ENCODE results near the gene EPSTI1.

The EPSTI1 gene

GRCh38 chr13:42977219-42977659, 14.8 kb downstream of the EPSTI1 start:
- TF ChIP-seq, protein P1, sequence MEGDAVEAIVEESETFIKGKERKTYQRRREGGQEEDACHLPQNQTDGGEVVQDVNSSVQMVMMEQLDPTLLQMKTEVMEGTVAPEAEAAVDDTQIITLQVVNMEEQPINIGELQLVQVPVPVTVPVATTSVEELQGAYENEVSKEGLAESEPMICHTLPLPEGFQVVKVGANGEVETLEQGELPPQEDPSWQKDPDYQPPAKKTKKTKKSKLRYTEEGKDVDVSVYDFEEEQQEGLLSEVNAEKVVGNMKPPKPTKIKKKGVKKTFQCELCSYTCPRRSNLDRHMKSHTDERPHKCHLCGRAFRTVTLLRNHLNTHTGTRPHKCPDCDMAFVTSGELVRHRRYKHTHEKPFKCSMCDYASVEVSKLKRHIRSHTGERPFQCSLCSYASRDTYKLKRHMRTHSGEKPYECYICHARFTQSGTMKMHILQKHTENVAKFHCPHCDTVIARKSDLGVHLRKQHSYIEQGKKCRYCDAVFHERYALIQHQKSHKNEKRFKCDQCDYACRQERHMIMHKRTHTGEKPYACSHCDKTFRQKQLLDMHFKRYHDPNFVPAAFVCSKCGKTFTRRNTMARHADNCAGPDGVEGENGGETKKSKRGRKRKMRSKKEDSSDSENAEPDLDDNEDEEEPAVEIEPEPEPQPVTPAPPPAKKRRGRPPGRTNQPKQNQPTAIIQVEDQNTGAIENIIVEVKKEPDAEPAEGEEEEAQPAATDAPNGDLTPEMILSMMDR (conservative IDR thresholded peaks at IDR 0.05; ENCODE audit: control insufficient read depth, insufficient read depth, low read depth, low read length), result no peak
- DNase-seq (ENCODE audit: low read depth), result no peak
- H3K4me3 ChIP-seq (ENCODE audit: control insufficient read depth, low read depth, low read length), result no peak overlapping the region

GRCh38 chr13:42976066-42976465, 16.0 kb downstream of the EPSTI1 start:
- TF ChIP-seq, protein P1 (conservative IDR thresholded peaks at IDR 0.05; ENCODE audit: control insufficient read depth, insufficient read depth, low read depth, low read length), result no peak
- no peak for DNase-seq (ENCODE audit: low read depth)
- H3K4me3 ChIP-seq (ENCODE audit: control insufficient read depth, low read depth, low read length), result no peak overlapping the region

DNA sequence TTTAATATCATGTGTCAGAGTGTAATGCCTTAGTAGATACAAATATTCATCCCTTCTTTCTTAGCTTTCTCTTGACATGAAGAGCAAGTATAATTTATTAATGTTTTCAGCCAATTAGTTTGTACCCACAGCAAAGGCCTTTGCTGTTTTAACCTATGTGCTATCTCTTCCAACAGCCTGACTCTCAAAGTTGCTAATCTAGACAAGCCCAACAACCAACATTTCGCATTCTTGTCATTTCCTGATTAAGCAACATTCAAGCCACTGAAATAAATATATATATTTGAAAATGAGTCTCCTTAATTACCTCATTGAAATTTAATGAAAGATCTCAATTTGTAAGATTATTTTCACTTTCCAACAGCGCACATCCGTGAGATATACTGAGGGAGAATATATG, 18.5 kb downstream of the EPSTI1 start:
- H3K4me3 ChIP-seq (ENCODE audit: control insufficient read depth, low read depth, low read length), result no peak overlapping the region
- no peak for DNase-seq (ENCODE audit: low read depth)
- TF ChIP-seq, protein P1 (conservative IDR thresholded peaks at IDR 0.05; ENCODE audit: control insufficient read depth, insufficient read depth, low read depth, low read length), result no peak

DNA sequence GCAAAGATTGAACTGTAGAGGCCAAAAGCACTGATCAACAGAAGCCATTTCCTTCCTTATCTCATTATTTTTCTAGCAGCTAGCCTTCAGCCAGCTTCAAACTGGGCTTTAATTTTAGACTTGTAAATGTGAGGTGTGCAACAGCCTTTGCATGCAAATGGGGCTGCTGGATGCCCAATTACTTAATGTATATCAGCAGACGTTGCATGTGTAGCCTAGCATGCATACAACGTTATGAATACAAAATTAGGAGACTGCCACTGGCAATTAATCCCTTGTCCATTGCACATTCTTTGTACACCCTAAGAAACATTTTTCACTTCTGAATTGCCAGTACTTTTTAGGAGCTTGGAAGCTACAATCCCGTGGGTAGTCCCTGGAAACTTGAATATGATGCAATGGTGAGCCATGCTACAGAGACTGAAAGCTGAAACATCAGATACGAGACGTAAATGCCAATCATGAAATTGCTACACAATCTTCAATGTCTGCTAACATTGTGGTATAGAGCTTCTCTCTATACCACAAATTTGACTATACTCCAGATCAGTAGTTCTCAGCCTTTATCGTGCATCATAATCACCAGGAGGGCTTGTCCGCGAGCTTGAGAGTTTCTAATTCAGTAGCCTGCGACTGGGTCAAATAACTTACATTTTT, 20.2 kb downstream of the EPSTI1 start:
- TF ChIP-seq, protein P1 (conservative IDR thresholded peaks at IDR 0.05; ENCODE audit: control insufficient read depth, insufficient read depth, low read depth, low read length), result no peak
- DNase-seq (ENCODE audit: low read depth), result peak; percentile 72
- no peak overlapping the region for H3K4me3 ChIP-seq (ENCODE audit: control insufficient read depth, low read depth, low read length)

- TF ChIP-seq, protein P1 (conservative IDR thresholded peaks at IDR 0.05; ENCODE audit: control insufficient read depth, insufficient read depth, low read depth, low read length), result peak; percentile 83
- H3K4me3 ChIP-seq (ENCODE audit: control insufficient read depth, low read depth, low read length), result no peak overlapping the region
- peak; percentile 62 for DNase-seq (ENCODE audit: low read depth)
Measured at GRCh38 chr13:42970824-42971690, 21.0 kb downstream of the EPSTI1 start.

- TF ChIP-seq, protein P1 (conservative IDR thresholded peaks at IDR 0.05; ENCODE audit: control insufficient read depth, insufficient read depth, low read depth, low read length), result peak; percentile 75
- H3K4me3 ChIP-seq (ENCODE audit: control insufficient read depth, low read depth, low read length), result no peak overlapping the region
- peak; percentile 73 for DNase-seq (ENCODE audit: low read depth)
Measured at GRCh38 chr13:42969565-42970172, 22.4 kb downstream of the EPSTI1 start.

All from fibroblast of mammary gland (primary cell).